GM12865 (cell line): ENCODE data around the gene PSENEN.

ENCODE experiments used
- DNase-seq: peaks from one replicate; pipeline ENCODE4 v3.0.0; 2010; ENCODE audit warnings: low read depth
- H3K4me3 ChIP-seq: 2 replicates; pipeline ENCODE4 v1.5.1; 2011; ENCODE audit warnings: mild to moderate bottlenecking, low read depth, low read length, control low read depth
- TF ChIP-seq, protein P1 (sequence below): IDR thresholded peaks from 2 replicates; pipeline ENCODE4 v1.5.1; 2011; ENCODE audit warnings: low read length, control low read depth, low read depth, inconsistent platforms; ENCODE audit not compliant: insufficient read depth; ENCODE audit errors: missing control alignments

The PSENEN gene

DNA sequence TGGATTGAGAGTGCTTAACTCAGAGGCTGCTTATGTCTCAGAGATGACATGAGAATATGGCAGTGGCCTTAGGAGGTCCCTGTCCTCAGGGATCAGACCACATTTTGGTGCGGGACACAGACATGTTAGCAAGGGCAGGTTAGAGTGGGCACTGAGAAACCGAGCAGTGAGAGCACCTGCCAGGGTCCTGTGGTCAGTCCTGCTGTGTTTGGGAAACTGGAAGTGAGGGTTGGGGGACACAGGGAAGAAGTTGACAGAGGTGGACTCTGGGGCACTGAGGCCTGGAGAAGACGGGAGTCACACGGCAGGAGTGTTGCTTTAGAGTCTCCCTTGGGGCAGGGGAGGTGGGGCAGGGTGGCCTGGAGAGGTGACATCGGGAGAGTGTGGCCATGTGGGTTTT is 10.6 kb upstream of the PSENEN start:
- DNase-seq: no peak
- TF ChIP-seq, protein P1, sequence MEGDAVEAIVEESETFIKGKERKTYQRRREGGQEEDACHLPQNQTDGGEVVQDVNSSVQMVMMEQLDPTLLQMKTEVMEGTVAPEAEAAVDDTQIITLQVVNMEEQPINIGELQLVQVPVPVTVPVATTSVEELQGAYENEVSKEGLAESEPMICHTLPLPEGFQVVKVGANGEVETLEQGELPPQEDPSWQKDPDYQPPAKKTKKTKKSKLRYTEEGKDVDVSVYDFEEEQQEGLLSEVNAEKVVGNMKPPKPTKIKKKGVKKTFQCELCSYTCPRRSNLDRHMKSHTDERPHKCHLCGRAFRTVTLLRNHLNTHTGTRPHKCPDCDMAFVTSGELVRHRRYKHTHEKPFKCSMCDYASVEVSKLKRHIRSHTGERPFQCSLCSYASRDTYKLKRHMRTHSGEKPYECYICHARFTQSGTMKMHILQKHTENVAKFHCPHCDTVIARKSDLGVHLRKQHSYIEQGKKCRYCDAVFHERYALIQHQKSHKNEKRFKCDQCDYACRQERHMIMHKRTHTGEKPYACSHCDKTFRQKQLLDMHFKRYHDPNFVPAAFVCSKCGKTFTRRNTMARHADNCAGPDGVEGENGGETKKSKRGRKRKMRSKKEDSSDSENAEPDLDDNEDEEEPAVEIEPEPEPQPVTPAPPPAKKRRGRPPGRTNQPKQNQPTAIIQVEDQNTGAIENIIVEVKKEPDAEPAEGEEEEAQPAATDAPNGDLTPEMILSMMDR: no peak

DNA sequence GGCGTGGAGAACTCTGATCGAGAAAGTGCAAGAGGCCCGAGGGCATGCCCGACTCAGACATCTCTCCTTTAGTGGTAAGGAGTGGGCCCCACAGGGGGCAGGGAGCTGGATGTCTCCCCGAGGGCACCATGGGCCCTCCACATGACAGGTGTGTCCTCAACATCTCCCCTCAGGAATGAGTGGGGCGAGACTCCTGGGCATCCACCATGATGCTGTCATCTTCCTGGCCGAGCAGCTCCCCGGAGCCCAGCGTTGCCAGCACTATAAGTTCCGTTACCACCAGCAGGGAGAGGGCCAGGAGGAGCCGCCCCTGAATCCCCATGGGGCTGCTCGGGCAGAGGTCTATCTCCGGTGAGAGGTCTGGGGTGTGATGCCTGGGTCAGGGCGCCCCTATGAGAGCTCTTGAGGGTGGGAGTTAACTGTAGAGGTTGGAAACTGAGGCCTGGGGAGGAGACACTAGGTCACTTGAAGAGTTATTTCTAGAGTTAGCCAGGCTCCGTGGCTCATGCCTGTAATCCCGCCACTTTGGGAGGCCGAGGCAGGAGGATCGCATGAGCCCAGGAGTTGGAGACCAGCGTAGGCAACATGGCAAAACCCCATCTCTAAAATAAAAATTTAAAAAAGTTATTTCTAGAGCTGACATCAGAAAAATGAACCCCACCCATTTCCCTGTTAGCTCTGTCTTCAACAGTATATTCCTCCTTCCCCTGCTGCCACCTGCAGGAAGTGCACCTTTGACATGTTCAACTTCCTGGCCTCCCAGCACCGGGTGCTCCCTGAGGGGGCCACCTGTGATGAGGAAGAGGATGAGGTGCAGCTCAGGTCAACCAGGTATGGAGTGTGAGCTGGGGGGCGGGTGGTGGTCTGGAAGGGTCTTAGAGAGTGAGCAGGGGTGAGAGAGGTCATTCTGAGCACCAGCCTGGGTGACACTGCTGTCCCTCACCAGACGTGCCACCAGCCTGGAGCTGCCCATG is 8.3 kb upstream of the PSENEN start:
- TF ChIP-seq, protein P1: peak; percentile 22
- DNase-seq: no peak
- H3K4me3 ChIP-seq: no peak overlapping the region

More for the DNA sequence above, 10.6 kb upstream of the PSENEN start:
- no peak overlapping the region for H3K4me3 ChIP-seq

DNA sequence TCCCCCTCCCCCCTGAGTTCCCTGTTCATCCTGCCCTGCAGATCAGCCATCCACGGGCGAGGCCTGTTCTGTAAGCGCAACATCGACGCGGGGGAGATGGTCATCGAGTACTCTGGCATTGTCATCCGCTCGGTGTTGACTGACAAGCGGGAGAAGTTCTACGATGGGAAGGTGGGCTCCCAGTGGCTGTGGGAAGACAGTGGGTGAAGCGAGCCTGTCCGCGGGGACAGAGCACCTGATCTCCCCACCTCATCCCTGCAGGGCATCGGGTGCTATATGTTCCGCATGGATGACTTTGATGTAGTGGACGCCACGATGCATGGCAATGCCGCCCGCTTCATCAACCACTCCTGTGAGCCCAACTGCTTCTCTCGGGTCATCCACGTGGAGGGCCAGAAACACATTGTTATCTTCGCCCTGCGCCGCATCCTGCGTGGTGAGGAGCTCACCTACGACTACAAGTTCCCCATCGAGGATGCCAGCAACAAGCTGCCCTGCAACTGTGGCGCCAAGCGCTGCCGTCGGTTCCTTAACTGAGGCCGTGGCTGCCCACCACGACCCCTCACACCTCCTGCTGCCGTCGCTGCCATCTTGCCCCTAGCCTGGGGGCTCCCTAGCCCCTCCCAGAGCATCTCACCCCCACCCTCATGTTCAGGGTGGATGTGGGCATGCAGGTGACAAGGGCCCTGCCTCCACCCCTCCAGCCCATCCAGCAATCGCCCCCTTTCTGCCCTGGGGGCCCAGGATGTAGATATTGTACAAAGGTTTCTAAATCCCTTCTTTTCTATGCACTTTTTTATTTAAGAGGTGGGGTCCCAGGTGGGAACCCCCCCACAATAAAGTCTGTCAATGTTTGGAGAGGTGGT is 7.2 kb upstream of the PSENEN start:
- DNase-seq: no peak
- TF ChIP-seq, protein P1: no peak
- no peak overlapping the region for H3K4me3 ChIP-seq

DNA sequence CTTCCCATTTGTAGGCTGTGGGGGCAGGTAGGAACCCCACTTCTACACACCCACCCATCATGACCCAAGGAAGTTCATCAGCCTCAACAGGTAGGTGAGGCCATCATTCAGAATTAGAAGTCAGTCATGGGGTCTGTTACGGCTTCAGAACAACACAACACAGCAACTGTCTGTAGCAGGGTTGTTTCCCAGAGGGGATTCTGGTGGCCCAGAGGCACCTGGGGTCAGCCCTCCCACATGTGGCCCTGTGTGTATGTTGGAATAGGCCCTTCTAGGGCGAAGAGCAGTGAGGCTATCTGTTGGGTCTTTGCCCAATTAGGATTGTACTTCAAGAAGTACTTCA is 6.6 kb upstream of the PSENEN start:
- no peak overlapping the region for H3K4me3 ChIP-seq
- DNase-seq: no peak
- TF ChIP-seq, protein P1: no peak

DNA sequence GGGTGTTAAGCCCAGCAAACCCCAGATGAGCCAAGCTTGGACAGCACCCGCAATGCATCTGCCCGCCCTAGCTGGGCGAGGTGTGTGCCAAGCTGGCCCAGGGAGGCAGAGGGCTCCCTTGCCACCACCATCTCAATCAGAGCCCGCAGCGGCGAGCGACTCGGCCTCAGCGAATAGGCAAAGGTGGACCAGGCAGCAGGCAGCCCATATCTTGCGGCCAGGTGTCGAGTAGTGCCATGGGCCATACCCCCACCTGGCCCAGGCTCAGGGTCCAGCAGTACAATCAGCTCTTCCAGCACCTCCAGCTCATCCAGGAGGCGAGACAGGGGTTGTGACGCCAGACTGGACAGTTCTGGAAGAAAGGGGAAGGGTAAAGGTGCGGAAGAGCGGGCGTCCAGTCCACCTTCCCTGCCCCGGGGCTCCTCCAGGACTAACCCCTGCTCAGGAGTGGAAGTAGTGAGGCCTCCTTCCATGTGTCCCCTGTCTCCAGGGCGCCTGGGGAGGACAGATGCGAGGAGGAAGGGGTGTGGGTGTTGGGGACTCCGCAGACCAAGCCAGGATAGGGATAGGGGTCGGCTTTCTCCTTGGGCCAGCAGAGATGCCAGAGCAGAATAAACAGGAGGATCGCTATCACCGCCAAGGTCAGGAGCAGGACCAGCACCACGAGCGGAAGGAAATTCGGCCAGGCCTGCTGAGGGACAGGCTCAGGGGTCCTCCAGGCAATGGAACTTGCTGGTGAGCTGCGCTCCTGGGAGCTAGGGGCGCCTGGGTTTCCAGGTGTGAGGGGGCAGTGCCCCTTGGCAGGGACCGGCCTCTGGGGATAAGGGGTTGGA is 6.0 kb upstream of the PSENEN start:
- peak overlapping the region; percentile 58 for H3K4me3 ChIP-seq
- TF ChIP-seq, protein P1: no peak
- DNase-seq: no peak

DNA sequence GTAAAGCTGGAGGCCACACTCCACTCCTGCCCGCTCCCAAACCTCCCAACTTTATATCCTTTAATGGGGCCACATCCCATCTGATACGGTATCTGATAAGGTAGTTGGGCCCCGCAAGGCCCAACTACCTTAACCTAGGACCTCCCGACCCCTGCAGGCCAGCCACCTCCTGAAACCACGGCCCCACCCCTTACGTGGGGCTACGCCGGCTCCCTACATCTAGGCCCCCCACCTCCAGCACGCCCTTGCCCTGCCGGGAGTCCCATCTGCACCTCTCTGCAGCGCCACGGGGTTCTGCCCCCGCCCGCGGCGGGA is 5.4 kb upstream of the PSENEN start:
- DNase-seq: no peak
- TF ChIP-seq, protein P1: no peak
- peak overlapping the region; percentile 58 for H3K4me3 ChIP-seq
